Measurements from ENCODE around the gene CERS2.

The CERS2 gene

GRCh38 chr1:150997949-150998348 lies 23.3 kb upstream of the CERS2 start:
- H3K4me3 ChIP-seq (ENCODE audit: low read depth, low read length): no peak overlapping the region
- no peak for TF ChIP-seq CTCF (IDR thresholded peaks at IDR 0.05; ENCODE audit: low read depth, low read length, missing control alignments)
- in situ Hi-C loops (cut with HindIII; ENCODE audit: low sequenced_read_pairs): no loop called here
- no peak for DNase-seq (ENCODE audit: low read depth)

GRCh38 chr1:150997126-150997872 lies 22.7 kb upstream of the CERS2 start:
- DNase-seq (ENCODE audit: low read depth): no peak
- no peak overlapping the region for H3K4me3 ChIP-seq (ENCODE audit: low read depth, low read length)
- no peak for TF ChIP-seq CTCF (IDR thresholded peaks at IDR 0.05; ENCODE audit: low read depth, low read length, missing control alignments)
- in situ Hi-C loops (cut with HindIII; ENCODE audit: low sequenced_read_pairs): no loop called here

- DNase-seq (ENCODE audit: low read depth): no peak
- H3K4me3 ChIP-seq (ENCODE audit: low read depth, low read length): no peak overlapping the region
- in situ Hi-C loops (cut with HindIII; ENCODE audit: low sequenced_read_pairs): no loop called here
- peak; percentile 65 for TF ChIP-seq CTCF (IDR thresholded peaks at IDR 0.05; ENCODE audit: low read depth, low read length, missing control alignments)
These were observed 21.3 kb upstream of the CERS2 start for GRCh38 chr1:150995896-150996295.

- no peak for DNase-seq (ENCODE audit: low read depth)
- no peak for TF ChIP-seq CTCF (IDR thresholded peaks at IDR 0.05; ENCODE audit: low read depth, low read length, missing control alignments)
- H3K4me3 ChIP-seq (ENCODE audit: low read depth, low read length): no peak overlapping the region
- in situ Hi-C loops (cut with HindIII; ENCODE audit: low sequenced_read_pairs): no loop called here
These were observed 20.8 kb upstream of the CERS2 start for GRCh38 chr1:150995460-150995859.

GRCh38 chr1:150994248-150994647 lies 19.6 kb upstream of the CERS2 start:
- no peak for DNase-seq (ENCODE audit: low read depth)
- H3K4me3 ChIP-seq (ENCODE audit: low read depth, low read length): no peak overlapping the region
- TF ChIP-seq CTCF (IDR thresholded peaks at IDR 0.05; ENCODE audit: low read depth, low read length, missing control alignments): no peak
- in situ Hi-C loops (cut with HindIII; ENCODE audit: low sequenced_read_pairs): no loop called here

- no peak for TF ChIP-seq CTCF (IDR thresholded peaks at IDR 0.05; ENCODE audit: low read depth, low read length, missing control alignments)
- H3K4me3 ChIP-seq (ENCODE audit: low read depth, low read length): no peak overlapping the region
- in situ Hi-C loops (cut with HindIII; ENCODE audit: low sequenced_read_pairs): no loop called here
- no peak for DNase-seq (ENCODE audit: low read depth)
These were observed 18.0 kb upstream of the CERS2 start for GRCh38 chr1:150992626-150993025.
